Lower leg skin (tissue), 4 donors: Measurements from ENCODE around the gene ADAMTS6. TPM values are rescaled to one million over a fixed set of nuclear protein-coding genes. Genes with fewer than 3 reads are reported as not detected.

Experiments
- DNase-seq, 2 donors: peaks; one replicate each; pipeline ENCODE4 v3.0.0-alpha.2; 2019; ENCODE audit warnings: low spot score in 2 of 2
- H3K4me3 ChIP-seq: fragments of 200-600 bp; sonication (generic); 2 replicates; pipeline ENCODE4 v1.5.1; 2017; ENCODE audit warnings: mild to moderate bottlenecking, low read depth; ENCODE audit not compliant: poor library complexity, severe bottlenecking
- CTCF ChIP-seq, 3 donors: fragments of 450-650 bp; IDR thresholded peaks; one replicate each; pipeline ENCODE4 v1.5.1; 2016; ENCODE audit warnings: antibody characterized with exemption in 3 of 3, mild to moderate bottlenecking in 3 of 3, moderate library complexity in 2 of 3
- POLR2A ChIP-seq, 2 donors: fragments of 450-650 bp; IDR thresholded peaks; one replicate each; pipeline ENCODE4 v1.6.1; 2016 to 2017; ENCODE audit warnings: antibody characterized with exemption in 2 of 2, mild to moderate bottlenecking in 1 of 2, moderate library complexity in 1 of 2
- WGBS, 2 donors: methylation state at CpG; one replicate each; pipeline ENCODE4 v1.1.5; 2018; 5-methylcytosine and 5-hydroxymethylcytosine counted together
- intact Hi-C: fragments of 100-400 bp; cut with DNase I; formaldehyde crosslinking; loops from one replicate; pipeline ENCODE4 v1.15.0; 2023; ENCODE audit warnings: low total_unique reads
- total RNA-seq, 4 donors: library from RNA; depleted of rRNA; stranded (reverse); fragments of >200 nt; gene quantifications; one replicate each; pipeline ENCODE4 v1.1.0, GENCODE V29; 2016

The ADAMTS6 gene
- total RNA-seq, 4 donors from 2014 or later, result 0.42 to 1.1 (median 0.82) TPM

GRCh38 chr5:65246741-65247140, 235.0 kb downstream of the ADAMTS6 start:
- TF ChIP-seq POLR2A (IDR thresholded peaks at IDR 0.05), result no peak
- TF ChIP-seq CTCF (IDR thresholded peaks at IDR 0.05), result no peak
- 67 to 82% methylated on average over 4 of the region's 4 CpGs for WGBS, 2 donors
- no peak for DNase-seq
- intact Hi-C loops, result no loop called here
- no peak overlapping the region for H3K4me3 ChIP-seq

- DNase-seq, result no peak
- TF ChIP-seq CTCF (IDR thresholded peaks at IDR 0.05), result no peak
- TF ChIP-seq POLR2A (IDR thresholded peaks at IDR 0.05), result no peak
- intact Hi-C loops, result no loop called here
- no peak overlapping the region for H3K4me3 ChIP-seq
- 75% methylated on average over 4 of the region's 4 CpGs for WGBS, 2 donors
Measured at GRCh38 chr5:65244031-65244430, 237.7 kb downstream of the ADAMTS6 start.

- no peak overlapping the region for H3K4me3 ChIP-seq
- 71 to 73% methylated on average over 2 of the region's 2 CpGs for WGBS, 2 donors
- TF ChIP-seq CTCF (IDR thresholded peaks at IDR 0.05) (no peak), POLR2A (IDR thresholded peaks at IDR 0.05) (no peak)
- DNase-seq, result no peak
- intact Hi-C loops, result no loop called here
Measured at GRCh38 chr5:65243161-65243560, 238.6 kb downstream of the ADAMTS6 start.

- DNase-seq, result no peak
- intact Hi-C loops, result no loop called here
- H3K4me3 ChIP-seq, result no peak overlapping the region
- WGBS, 2 donors, result 87 to 97% methylated on average over 1 of the region's 1 CpG
- TF ChIP-seq POLR2A (IDR thresholded peaks at IDR 0.05), result no peak
- no peak for TF ChIP-seq CTCF (IDR thresholded peaks at IDR 0.05)
Measured at GRCh38 chr5:65229841-65230240, 251.9 kb downstream of the ADAMTS6 start.

GRCh38 chr5:65213921-65214525, 267.7 kb downstream of the ADAMTS6 start:
- intact Hi-C loops, result no loop called here
- no peak overlapping the region for H3K4me3 ChIP-seq
- DNase-seq, result no peak
- TF ChIP-seq CTCF (IDR thresholded peaks at IDR 0.05), result no peak
- TF ChIP-seq POLR2A (IDR thresholded peaks at IDR 0.05), result no peak
- 86 to 90% methylated on average over 6 of the region's 6 CpGs for WGBS, 2 donors

- no peak for DNase-seq
- intact Hi-C loops, result no loop called here
- TF ChIP-seq CTCF (IDR thresholded peaks at IDR 0.05), result no peak
- no peak for TF ChIP-seq POLR2A (IDR thresholded peaks at IDR 0.05)
- no peak overlapping the region for H3K4me3 ChIP-seq
Measured at GRCh38 chr5:65209341-65209740, 272.4 kb downstream of the ADAMTS6 start.
